GM21367 (cell line): ENCODE results near the gene IL1RAPL1.

Source experiments
- ATAC-seq: cut with Tn5 transposase; IDR thresholded peaks from one replicate; pipeline ENCODE4 v1.9.1; 2021; ENCODE audit not compliant: unreplicated experiment

The IL1RAPL1 gene

DNA sequence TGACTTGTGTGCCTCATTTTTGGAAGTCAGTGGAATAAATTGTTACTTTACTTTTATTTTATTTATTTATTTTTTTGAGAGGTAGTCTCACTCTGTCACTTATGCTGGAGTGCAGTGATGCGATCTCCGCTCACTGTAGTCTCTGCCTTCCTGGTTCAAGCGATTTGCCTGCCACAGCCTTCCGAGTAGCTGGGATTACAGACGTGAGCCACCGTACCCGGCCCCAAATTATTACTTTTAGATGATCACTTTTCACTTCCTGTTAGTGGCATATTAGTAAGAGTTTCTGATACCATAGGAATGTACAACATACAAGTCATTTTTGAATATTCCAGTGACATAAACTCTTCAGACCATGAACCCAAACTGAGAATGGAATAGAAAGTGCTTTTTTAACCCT, 1017.1 kb downstream of the IL1RAPL1 start:
- no peak for ATAC-seq

DNA sequence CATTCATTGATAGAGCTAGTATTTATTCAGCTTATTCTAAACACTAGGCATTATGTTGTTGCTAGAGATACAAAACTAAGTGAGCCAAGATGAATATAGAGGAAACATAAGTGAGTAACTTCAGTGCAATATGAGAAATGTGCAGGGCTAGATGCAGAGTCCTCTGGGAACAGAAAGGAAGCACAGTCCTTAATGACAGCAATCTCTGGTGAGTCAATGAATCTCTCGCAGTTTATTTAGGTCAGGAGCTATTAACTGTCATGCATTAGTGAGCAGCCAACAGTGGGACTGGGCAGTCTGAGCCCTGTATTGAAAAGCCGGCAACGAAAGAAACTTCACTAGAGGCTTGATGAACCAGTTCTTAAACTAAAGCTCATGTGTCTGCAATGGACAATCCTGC, 1030.0 kb downstream of the IL1RAPL1 start:
- no peak for ATAC-seq

DNA sequence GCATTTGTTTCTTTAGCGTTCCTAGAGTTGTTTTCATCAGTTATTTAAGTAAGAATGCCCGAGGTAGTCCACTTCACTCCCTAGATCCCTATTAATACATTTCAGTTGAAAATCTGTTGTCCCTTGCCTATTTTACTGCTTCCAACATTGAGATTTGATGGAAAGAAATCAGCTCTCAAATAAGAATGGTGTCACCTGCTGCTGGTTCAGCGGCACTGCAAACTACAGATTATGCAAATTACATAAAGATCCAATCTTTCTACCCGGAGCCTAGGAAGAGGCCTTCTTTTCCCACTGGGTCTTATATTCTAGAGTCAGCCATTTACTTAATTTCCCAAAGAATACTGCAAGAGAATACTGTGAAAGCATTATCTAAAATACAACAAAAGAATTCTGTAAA, 1030.5 kb downstream of the IL1RAPL1 start:
- ATAC-seq = no peak

DNA sequence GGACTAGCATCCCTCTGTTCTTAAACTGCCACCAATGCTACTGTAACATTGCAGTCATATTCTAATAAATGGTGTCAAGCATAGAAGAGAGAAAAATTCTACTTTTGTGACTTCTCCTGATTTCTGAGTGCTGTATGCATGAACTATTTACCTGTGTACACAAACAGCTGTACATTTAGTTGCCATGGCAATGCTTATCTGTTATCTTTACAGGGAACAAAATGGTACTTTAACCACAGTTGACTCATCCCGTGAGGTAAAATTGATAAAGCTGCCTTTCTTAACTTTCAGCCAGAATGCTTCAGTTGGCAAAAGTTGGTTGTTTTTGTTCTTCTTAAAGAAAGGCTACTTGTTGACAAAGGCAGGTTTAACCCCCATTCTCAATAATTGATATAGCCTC, 1040.6 kb downstream of the IL1RAPL1 start:
- no peak for ATAC-seq

DNA sequence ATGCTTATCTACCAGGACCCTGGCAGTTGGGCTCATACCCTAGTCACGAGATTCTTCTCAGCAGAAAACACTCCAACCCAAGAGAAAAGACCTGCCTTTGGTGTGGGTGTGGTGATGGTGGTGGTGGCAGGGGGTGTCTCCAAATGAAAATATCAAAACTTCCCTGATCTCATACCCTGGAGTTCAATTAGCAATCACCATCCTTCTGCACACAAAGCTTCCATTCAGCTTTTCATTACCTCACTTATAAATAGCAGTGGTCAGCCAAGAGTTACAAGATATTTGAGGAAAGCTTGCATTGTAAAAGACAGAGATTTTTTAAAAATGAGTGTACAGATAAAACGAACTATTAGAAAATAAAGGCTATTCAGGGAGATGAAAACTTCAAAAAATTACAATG, 1047.3 kb downstream of the IL1RAPL1 start:
- no peak for ATAC-seq

DNA sequence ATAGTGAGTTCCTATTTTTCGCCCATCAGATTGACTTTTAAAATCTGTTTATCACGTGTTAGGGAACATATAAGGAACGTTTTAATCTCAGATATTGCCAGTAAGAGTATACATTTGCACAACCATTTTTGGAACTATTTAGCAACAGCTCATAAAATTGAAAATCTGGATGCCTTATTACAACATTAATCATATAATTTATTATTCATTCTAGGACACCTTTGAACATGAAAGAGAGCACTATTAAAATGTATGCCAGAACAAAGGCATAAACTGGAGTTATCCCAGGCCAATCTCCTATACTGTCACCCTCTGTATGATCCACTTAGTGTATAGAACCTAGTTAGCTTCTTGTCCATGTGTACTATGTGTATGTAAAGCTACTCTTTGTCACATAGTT, 1049.1 kb downstream of the IL1RAPL1 start:
- ATAC-seq = no peak

- ATAC-seq = no peak
These were observed 1052.9 kb downstream of the IL1RAPL1 start for GRCh38 chrX:29640106-29640505.

DNA sequence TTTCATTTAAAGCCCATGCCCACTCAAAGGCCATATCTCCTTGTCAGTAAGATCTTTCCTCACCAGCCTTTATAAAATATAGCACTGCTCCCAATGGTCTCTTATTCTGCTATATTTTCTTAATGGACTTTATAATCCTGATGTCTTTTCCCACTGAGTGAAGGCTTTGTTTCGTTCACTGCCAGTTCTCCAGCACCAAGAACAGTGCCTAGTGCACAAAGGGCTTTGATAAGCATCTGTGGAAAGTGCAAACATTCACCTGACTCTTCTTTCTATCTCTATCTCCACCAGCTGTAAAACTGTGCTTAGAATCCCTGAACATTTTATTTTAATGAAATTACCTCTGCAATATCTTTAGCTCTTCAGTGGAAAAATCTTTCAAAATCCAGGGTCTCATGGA, 1054.2 kb downstream of the IL1RAPL1 start:
- ATAC-seq = no peak

GRCh38 chrX:29643181-29643580, 1055.9 kb downstream of the IL1RAPL1 start:
- no peak for ATAC-seq

- ATAC-seq = no peak
These were observed 1060.9 kb downstream of the IL1RAPL1 start for GRCh38 chrX:29648161-29648560.

- no peak for ATAC-seq
These were observed 1065.2 kb downstream of the IL1RAPL1 start for GRCh38 chrX:29652484-29652883.

DNA sequence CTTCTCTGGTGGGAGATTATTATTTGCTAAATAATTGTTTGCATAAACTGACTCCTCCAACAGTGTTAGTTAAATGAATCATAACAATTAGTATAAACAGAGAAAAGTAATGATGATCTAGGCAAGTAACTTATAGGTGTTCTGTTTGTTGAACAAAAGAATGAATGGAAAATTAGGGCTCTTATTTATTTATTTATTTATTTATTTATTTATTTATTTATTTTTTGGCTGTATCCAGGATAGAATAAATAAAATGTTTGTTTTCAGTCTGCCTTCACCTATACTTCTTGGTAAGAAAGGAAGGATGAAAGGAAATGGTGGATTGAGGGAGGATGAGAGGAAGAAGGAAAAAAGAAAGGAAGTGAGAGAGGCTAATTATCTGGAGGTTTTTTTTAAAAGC, 1066.5 kb downstream of the IL1RAPL1 start:
- no peak for ATAC-seq

- ATAC-seq = no peak
These were observed 1072.7 kb downstream of the IL1RAPL1 start for GRCh38 chrX:29659911-29660310.

- ATAC-seq = no peak
These were observed 1074.0 kb downstream of the IL1RAPL1 start for GRCh38 chrX:29661290-29661689.

DNA sequence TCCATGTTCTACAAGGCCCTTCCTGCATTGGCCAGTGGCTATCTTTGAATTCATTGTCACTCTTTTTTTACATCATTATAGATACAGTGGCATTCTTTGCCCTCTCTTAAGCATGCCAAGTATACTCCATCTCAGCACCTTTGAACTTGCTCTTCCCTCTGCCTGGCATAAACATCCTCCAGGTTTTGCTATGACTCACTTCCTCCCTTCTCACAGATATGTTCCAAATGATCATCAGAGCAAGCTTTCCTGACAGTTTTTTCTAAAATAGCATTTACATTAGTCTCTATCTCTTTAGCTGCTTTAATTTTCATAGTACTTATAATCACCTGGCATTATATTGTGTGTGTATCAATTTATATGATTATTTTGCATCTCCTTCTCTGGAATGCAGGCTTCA, 1074.9 kb downstream of the IL1RAPL1 start:
- ATAC-seq = no peak

DNA sequence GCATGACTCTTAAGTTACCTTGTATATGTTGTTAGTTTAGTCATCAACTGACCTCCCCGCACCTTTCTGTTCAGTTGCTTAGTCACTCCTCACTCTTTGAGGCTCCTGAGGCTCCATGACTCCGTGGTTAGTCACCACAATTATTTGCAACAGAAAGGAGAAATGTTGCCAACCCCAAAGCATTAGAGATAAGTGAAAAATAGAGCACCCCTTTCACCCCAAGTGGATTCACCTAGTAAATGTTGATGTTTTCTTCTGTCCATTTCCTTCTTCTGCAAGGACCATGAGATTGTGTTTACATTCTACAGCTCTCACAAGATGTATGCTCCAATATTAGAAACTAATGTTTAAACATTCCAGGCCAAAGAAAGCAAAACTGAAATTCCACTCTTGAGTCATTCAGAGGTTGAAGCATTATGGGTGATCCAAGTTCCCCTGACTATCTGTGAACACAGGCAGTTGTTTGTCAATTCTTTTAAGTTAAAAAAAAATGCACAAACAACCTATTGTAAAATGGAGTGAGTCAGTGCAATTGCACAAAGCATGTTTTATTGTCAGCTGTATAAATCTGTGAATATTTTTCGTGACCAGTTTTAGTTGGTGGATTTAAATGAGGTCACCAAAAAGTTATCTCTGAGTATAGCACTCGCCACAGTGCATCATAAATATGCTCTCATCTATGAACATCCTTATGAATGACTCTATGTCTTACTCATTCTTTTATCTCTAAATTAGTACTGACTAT, 1075.7 kb downstream of the IL1RAPL1 start:
- no peak for ATAC-seq

DNA sequence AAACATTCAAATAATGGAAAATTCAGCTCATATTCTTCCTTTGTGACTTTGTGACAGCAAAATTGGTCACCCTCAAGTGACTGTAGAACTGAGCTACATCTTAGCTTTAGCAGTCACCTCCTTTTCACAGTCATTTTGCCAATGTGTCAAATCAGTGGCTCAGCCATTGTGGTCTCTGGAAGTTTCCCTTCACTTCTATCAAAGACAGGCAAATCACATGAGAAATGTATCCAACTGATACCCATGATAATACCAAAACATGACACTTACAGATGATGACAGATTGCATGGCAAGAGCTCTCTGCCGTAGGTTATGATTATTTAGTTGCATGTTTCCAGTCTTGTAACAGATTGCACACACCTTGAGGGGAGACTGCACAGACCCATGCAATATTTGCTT, 1078.3 kb downstream of the IL1RAPL1 start:
- no peak for ATAC-seq

DNA sequence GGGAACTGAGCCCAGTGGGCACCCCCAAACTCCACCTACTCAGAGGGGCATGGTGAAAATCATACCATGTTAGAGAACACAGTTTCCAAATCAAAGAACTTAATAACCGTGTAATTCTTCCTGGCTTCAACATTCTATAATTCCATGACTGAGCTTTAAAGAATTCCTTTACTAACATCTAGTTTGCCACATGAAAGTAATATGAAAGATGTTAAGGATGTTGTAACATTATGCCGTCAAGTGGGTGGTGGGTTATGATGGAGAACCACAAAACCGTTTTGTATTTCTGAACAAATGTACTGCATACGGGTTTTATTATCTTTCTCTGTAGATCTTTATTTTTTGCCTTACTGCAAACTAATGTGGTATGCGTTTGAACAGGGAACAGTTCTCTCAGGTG, 1079.1 kb downstream of the IL1RAPL1 start:
- no peak for ATAC-seq

DNA sequence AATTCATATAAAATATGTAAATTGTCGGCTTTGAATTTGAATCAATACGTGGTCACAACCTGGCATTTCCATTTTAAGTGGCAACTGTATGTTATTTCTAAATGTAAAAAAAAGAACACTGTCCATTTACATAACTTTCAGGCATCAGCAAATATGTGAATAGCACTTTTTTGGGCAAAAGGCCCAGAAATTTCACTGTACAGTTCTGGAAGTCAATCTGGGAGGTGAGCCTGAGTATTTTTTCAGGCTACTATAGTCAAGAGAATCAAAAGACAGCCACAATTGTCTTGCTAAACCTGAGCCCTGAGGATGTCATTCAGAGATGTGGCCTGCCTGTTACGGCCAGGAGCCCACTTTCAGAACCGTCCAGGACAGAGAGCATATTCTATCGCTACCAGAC, 1084.2 kb downstream of the IL1RAPL1 start:
- ATAC-seq = no peak

DNA sequence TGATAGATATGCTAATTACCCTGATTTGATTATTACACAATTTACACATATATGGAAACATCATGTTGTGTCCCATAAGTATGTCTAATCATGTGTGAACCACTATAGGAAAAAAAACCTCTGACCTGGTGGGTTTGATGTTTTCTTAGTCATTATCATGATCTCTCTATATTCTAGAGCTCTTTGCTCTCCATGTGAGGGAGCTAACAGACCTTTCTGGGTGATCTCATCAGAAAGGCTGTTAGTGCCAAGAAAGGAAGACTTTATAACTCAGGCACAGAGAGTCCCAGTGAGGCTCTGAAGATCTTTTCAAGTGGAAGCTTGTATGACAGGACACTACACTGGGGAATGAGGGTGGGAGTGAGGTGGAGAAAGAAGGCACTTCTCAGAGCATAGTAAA, 1100.4 kb downstream of the IL1RAPL1 start:
- ATAC-seq = no peak

DNA sequence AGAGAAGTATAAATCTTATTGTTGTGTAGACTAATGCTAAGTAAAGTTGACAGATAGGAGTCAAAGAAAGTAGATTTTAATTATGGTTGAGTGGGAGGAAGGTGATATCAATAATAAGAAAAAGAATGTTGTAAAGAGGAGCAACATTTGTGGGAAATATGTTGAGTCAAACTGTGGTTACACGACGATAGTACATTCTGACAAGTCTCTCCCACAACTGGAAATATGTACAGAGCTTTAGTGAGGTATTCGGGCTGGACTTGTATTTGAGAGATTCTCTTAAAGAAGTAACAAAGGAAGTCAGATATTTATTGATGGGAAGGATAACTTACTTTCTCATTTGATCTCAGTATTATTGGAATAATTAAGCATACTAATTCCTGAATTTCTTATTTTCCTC, 1102.8 kb downstream of the IL1RAPL1 start:
- no peak for ATAC-seq

DNA sequence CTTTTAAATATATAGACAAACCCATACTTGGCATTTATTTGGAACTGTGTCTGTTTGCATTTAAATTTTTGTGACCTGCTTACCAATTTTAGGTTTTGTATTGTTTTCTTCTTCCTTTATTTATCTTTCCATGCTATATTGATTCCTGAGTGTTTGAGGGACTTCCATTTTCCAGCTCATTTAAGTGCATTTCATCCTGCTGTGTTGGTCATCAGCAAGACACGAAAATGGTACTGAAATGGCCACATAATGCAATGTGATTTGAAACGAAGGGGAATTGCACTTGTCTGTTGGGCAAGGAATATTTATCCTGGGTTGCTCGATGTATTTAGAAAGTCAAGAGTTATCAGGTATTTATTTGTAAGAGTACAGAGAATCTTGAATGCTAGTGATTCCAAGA, 1103.8 kb downstream of the IL1RAPL1 start:
- no peak for ATAC-seq

GRCh38 chrX:29693912-29694311, 1106.7 kb downstream of the IL1RAPL1 start:
- no peak for ATAC-seq
